ENCODE results near the gene TRIM41. TPM values are rescaled to one million over a fixed set of nuclear protein-coding genes. Genes with fewer than 3 reads are reported as not detected.

TRIM41 gene
- total RNA-seq, 1 experiment from 2014 or later, result 57.6 TPM

DNA sequence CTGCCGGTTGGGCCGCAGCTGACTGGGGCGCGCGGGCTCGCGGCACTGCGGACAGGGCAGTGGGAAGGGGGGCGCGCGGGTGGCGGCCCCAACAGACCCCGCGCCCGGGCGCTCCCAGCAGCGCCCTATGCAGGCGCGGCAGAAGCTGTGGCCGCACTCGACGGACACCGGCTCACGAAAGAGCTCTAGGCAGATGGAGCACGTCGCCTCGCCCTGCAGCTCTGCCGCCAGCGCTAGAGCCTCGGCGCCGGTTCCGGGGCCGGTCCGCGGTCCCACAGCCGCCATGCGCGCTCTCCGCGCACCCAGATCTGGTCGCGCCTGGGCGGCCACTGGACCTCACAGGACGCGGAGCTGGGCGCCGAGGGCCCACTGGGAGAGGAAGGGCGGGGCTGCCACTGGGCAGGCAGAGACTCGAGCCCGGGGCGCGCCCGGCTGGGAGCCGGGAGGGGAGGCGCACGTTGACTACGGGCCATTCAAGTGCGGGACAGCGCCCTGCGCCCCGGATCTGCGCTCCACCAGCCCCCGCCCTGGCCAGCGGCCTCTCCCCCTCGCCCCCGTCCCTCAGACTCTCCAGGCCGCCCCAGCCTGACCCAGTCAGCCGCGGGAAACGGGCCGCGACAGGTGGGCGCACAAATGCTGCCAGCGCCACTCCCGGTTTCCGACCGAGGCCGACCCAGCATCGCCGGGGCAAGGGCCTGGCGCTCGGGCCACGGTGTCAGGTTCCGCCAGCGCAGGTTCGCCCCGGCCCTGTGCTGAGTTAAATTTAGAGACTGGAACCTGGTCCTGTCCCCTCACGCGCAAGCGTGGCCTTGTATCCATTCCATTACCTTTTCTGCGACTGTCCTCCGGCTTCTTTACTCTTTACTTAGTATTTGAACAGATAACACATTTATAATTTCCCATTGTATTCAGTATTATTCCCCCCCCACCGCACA lies 18.0 kb upstream of the TRIM41 start, which contains the start of gene TRIM7:
TSS of gene TRIM7 (minus strand) at position 371 of the 935 bp plus-strand sequence. CDS start at position 285, 86 bp downstream.
- intact Hi-C loops (cut with micrococcal nuclease; ENCODE audit: unreplicated experiment), result no loop called here
- Histone ChIP-seq H3K79me2 (ENCODE audit: low read depth) (no peaks in the 10 kb centered on the region), H4K20me1 (ENCODE audit: insufficient read depth) (no peaks in the 10 kb centered on the region), H3K4me3 (peak within 1 kb of the TSS; percentile 65), H3K4me2 (peak within 1 kb of the TSS; percentile 82), H3K27ac (no peak within 1 kb of the TSS), H3F3A (ENCODE audit: insufficient read depth, low read depth) (peaks cover 24% of the 10 kb centered on the region; the same call in 1 of the 2 replicates), H3K36me3 (ENCODE audit: low read depth) (no peaks in the 10 kb centered on the region), H3K9me3 (ENCODE audit: insufficient read depth, low read depth) (no peaks in the 10 kb centered on the region), H3K4me1 (replicated peaks; ENCODE audit: insufficient read depth) (peaks cover 12% of the 10 kb centered on the region), H3K27me3 (ENCODE audit: insufficient read depth, low read depth) (no peaks in the 10 kb centered on the region), H2AFZ (peak within 1 kb of the TSS; percentile 93), H3K9me2 (ENCODE audit: insufficient read depth) (no peaks in the 10 kb centered on the region)
- BruUV-seq (replicated peaks), result no TSS peak
- ChIA-PET POLR2A (ENCODE audit: unreplicated experiment) (interaction anchor here (0.6 to 0.7 kb wide), 3 partner anchors 12 to 18 kb away, joined by 4 to 5 read pairs (median 4); no protein-coding TSS in a partner anchor), CTCF (interaction anchor here (0.6 to 0.9 kb wide), 2 partner anchors 11 to 13 kb away, joined by 3 to 13 read pairs; no protein-coding TSS in a partner anchor)
- TF ChIP-seq, protein P1, sequence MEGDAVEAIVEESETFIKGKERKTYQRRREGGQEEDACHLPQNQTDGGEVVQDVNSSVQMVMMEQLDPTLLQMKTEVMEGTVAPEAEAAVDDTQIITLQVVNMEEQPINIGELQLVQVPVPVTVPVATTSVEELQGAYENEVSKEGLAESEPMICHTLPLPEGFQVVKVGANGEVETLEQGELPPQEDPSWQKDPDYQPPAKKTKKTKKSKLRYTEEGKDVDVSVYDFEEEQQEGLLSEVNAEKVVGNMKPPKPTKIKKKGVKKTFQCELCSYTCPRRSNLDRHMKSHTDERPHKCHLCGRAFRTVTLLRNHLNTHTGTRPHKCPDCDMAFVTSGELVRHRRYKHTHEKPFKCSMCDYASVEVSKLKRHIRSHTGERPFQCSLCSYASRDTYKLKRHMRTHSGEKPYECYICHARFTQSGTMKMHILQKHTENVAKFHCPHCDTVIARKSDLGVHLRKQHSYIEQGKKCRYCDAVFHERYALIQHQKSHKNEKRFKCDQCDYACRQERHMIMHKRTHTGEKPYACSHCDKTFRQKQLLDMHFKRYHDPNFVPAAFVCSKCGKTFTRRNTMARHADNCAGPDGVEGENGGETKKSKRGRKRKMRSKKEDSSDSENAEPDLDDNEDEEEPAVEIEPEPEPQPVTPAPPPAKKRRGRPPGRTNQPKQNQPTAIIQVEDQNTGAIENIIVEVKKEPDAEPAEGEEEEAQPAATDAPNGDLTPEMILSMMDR (conservative IDR thresholded peaks at IDR 0.05), result no peak
- no peak for TF ChIP-seq EZH2 (IDR thresholded peaks at IDR 0.05; ENCODE audit: low read depth)
- DNase-seq, result peak in 1 of 2 experiments; percentile 60

DNA sequence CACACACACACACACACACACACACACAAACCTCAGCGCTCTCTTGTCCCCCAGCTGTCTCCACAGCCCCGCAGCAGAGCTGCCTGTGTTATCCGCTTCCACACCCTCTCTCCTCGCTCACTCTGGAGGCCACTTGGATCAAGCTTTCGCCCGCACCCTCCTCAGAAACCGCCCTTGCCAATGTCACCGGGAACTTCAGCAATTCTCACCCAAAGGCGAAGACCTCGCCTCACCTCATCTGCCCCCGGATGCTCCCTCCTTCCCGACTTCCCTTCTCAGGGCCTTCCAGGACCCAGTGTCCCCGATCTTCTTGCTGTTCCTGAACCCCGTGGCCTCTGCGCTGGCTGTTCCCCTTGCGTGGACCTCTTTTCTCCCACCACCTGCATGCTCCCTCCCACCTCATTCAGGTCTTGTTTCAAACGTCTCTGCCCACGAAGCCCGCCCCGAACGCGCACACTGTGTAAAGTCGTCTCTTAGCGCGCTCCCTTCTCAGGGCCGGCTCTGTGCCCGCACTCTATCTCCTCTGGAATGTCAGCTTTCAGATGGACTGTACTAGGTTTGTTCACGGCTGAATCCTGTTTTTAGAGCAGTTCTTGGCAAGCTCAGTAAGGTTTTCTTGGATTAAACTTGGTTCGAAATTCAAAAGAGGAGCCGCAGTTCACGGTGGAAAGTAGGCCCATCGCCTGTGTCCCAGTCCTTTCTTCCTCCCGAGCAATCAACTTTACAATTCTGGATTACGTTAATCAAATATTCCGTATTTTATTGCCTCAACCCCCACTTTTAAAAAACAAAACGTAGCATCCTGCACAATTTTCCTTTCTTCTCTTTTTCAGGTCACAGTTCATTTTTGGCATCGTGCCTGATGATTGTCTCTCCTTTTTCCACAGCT lies 17.1 kb upstream of the TRIM41 start:
- BruUV-seq (replicated peaks), result no TSS peak
- Histone ChIP-seq H2AFZ (no peak overlapping the region), H3K4me1 (replicated peaks; ENCODE audit: insufficient read depth) (peaks cover 12% of the 10 kb centered on the region), H3K9me3 (ENCODE audit: insufficient read depth, low read depth) (no peaks in the 10 kb centered on the region), H3K4me3 (peak overlapping the region; percentile 69), H3K4me2 (peak overlapping the region; percentile 82), H3K27ac (no peak overlapping the region), H3F3A (ENCODE audit: insufficient read depth, low read depth) (peaks cover 27% of the 10 kb centered on the region; the same call in 1 of the 2 replicates), H4K20me1 (ENCODE audit: insufficient read depth) (no peaks in the 10 kb centered on the region), H3K36me3 (ENCODE audit: low read depth) (no peaks in the 10 kb centered on the region), H3K9me2 (ENCODE audit: insufficient read depth) (no peaks in the 10 kb centered on the region), H3K79me2 (ENCODE audit: low read depth) (no peaks in the 10 kb centered on the region), H3K27me3 (ENCODE audit: insufficient read depth, low read depth) (no peaks in the 10 kb centered on the region)
- no peak for TF ChIP-seq EZH2 (IDR thresholded peaks at IDR 0.05; ENCODE audit: low read depth)
- TF ChIP-seq, protein P1 (conservative IDR thresholded peaks at IDR 0.05), result no peak
- POLR2A ChIA-PET (ENCODE audit: unreplicated experiment), result interaction anchor here (0.7 kb wide), 1 partner anchor 18 kb away, joined by 8 read pairs; no protein-coding TSS in a partner anchor
- CTCF ChIA-PET, result no interaction called here
- intact Hi-C loops (cut with micrococcal nuclease; ENCODE audit: unreplicated experiment), result loop anchor here (1.0 kb wide), 1 partner anchor 15 kb away; no protein-coding TSS in a partner anchor
- peak in 1 of 2 experiments; percentile 28 for DNase-seq
